HepG2 (cell line): ENCODE data around the gene SKP1. TPM values are rescaled to one million over a fixed set of nuclear protein-coding genes. Genes with fewer than 3 reads are reported as not detected.

Experiments used
- ATAC-seq: fragments of 200-7000 bp; cut with Tn5 transposase; 3 replicates; pipeline ENCODE4 v1.9.1; 2020; ENCODE audit warnings: mild to moderate bottlenecking, moderate library complexity
- BruUV-seq: library from RNA; stranded (reverse); fragments of 400-500 nt; replicated peaks from 2 replicates; lab custom pipeline; 2021; lab: Mats Ljungman, UMichigan
- CTCF ChIA-PET: fragments of 300-600 bp; formaldehyde crosslinking; extraction: SDS; loops from one replicate; lab custom pipeline; 2021; ENCODE audit warnings: low total read pairs, inconsistent platforms, low intra/inter-chr PET ratio; lab: Yijun Ruan, JAX
- POLR2A ChIA-PET: fragments of 350-600 bp; sonication (Branson Sonifier 250); formaldehyde crosslinking; loops from one replicate; lab custom pipeline; 2020; ENCODE audit warnings: antibody characterized with exemption, inconsistent platforms; lab: Yijun Ruan, JAX
- DNase-seq: peaks from one replicate; pipeline ENCODE4 v3.0.0-alpha.2; 2015; ENCODE audit warnings: low spot score
- FAIRE-seq: peaks from 3 replicates; lab custom pipeline; 2011; peaks lifted over from hg19 to GRCh38; lab: Jason Lieb, UNC
- H2AFZ ChIP-seq: one replicate; pipeline ENCODE4 v1.6.1; 2011; ENCODE audit warnings: low read length, inconsistent platforms
- H3K27ac ChIP-seq: fragments of 300-600 bp; 3 replicates; pipeline ENCODE4 v1.8.0; 2011; ENCODE audit warnings: mixed run types, mild to moderate bottlenecking, mixed read lengths, low read length, inconsistent platforms; ENCODE audit not compliant: insufficient read depth; ENCODE audit errors: extremely low read length
- H3K27me3 ChIP-seq, 2 experiments: fragments of 200-600 bp in 1 of 2; 2 replicates in 1 of 2; 3 replicates in 1 of 2; pipeline versions ENCODE4 v1.6.0 to v1.8.0; 2011; ENCODE audit warnings: low read length in 2 of 2, mild to moderate bottlenecking in 2 of 2, moderate library complexity in 2 of 2, inconsistent platforms in 1 of 2; ENCODE audit not compliant: insufficient read depth in 2 of 2, control insufficient read depth in 1 of 2
- H3K36me3 ChIP-seq, 2 experiments: fragments of 200-600 bp in 1 of 2; replicated peaks in 1 of 2; 2 replicates in 1 of 2; 3 replicates in 1 of 2; pipeline versions ENCODE4 v1.5.1 to v1.8.0; 2011; ENCODE audit warnings: low read length in 2 of 2, inconsistent platforms in 1 of 2; ENCODE audit not compliant: insufficient read depth in 2 of 2, control insufficient read depth in 1 of 2
- H3K4me1 ChIP-seq: 2 replicates; pipeline ENCODE4 v1.5.1; 2012; ENCODE audit warnings: low read length, inconsistent platforms; ENCODE audit not compliant: insufficient read depth
- H3K4me2 ChIP-seq: 2 replicates; pipeline ENCODE4 v1.6.0; 2011; ENCODE audit warnings: low read depth, low read length, inconsistent platforms
- H3K4me3 ChIP-seq, 3 experiments: fragments of 200-600 bp in 1 of 3; sonication (generic), shearing (Covaris generic) in 1 of 3; replicated peaks in 1 of 3; 2 replicates each; pipeline ENCODE4 v1.5.1; 2011 to 2016; ENCODE audit warnings: low read length in 3 of 3, inconsistent platforms in 2 of 3, low read depth in 2 of 3, mild to moderate bottlenecking in 2 of 3, control low read depth in 1 of 3, mixed read lengths in 1 of 3; ENCODE audit not compliant: insufficient read depth in 1 of 3
- H3K79me2 ChIP-seq: one replicate; pipeline ENCODE4 v1.6.1; 2011; ENCODE audit warnings: low read length, inconsistent platforms; ENCODE audit not compliant: insufficient read depth
- H3K9ac ChIP-seq: 2 replicates; pipeline ENCODE4 v1.6.0; 2011; ENCODE audit warnings: mild to moderate bottlenecking, low read depth, low read length, inconsistent platforms; ENCODE audit not compliant: insufficient read depth
- H3K9me3 ChIP-seq: 2 replicates; pipeline ENCODE4 v1.5.1; 2012; ENCODE audit warnings: mild to moderate bottlenecking, low read length
- H4K20me1 ChIP-seq: 2 replicates; pipeline ENCODE4 v1.6.0; 2011; ENCODE audit warnings: inconsistent platforms, mild to moderate bottlenecking, low read length, moderate library complexity; ENCODE audit not compliant: insufficient read depth
- BCL3 ChIP-seq: sonication (generic); formaldehyde crosslinking; IDR thresholded peaks from 2 replicates; pipeline ENCODE4 v1.5.1; 2020; ENCODE audit warnings: mild to moderate bottlenecking, missing genetic modification reagents, moderate library complexity
- HNF4G ChIP-seq, 2 experiments: sonication (generic) in 1 of 2; formaldehyde crosslinking in 1 of 2; IDR thresholded peaks; 2 replicates each; pipeline versions ENCODE4 v1.4.0 to v1.6.1; 2011 to 2020; ENCODE audit warnings: borderline replicate concordance in 2 of 2, low read depth in 2 of 2, mild to moderate bottlenecking in 2 of 2, low read length in 1 of 2, missing genetic modification reagents in 1 of 2, moderate library complexity in 1 of 2
- HOXA5 ChIP-seq: sonication (generic); formaldehyde crosslinking; IDR thresholded peaks from 2 replicates; pipeline ENCODE4 v1.4.0; 2020; ENCODE audit warnings: missing genetic modification reagents
- HOXA7 ChIP-seq: sonication (generic); formaldehyde crosslinking; IDR thresholded peaks from 2 replicates; pipeline ENCODE4 v1.8.1; 2022; ENCODE audit warnings: mild to moderate bottlenecking, missing genetic modification reagents, moderate library complexity
- MBD4 ChIP-seq: IDR thresholded peaks from 2 replicates; pipeline ENCODE4 v1.6.1; 2012; ENCODE audit warnings: low read length, inconsistent platforms, borderline replicate concordance
- SIN3B ChIP-seq: fragments of 150-350 bp; IDR thresholded peaks from 2 replicates; pipeline ENCODE4 v1.6.1; 2014; ENCODE audit warnings: low read length
- ZBTB44 ChIP-seq: sonication (generic); formaldehyde crosslinking; IDR thresholded peaks from 2 replicates; pipeline ENCODE4 v1.4.0; 2020; ENCODE audit warnings: missing genetic modification reagents
- ZFP36L1 ChIP-seq: sonication (generic); formaldehyde crosslinking; IDR thresholded peaks from 2 replicates; pipeline ENCODE4 v1.8.0; 2022; ENCODE audit warnings: mild to moderate bottlenecking, missing genetic modification reagents, moderate library complexity
- ZNF280B ChIP-seq: sonication (generic); formaldehyde crosslinking; IDR thresholded peaks from 2 replicates; pipeline ENCODE4 v1.5.0; 2020; ENCODE audit warnings: missing genetic modification reagents, mild to moderate bottlenecking, borderline replicate concordance
- ZNF281 ChIP-seq: sonication (generic); formaldehyde crosslinking; IDR thresholded peaks from 2 replicates; pipeline ENCODE4 v1.4.0; 2020; ENCODE audit warnings: missing genetic modification reagents, borderline replicate concordance
- WGBS: methylation state at CpG from one replicate; pipeline ENCODE4 v1.1.6; 2017; ENCODE audit warnings: low lambda C conversion rate; 5-methylcytosine and 5-hydroxymethylcytosine counted together
- in situ Hi-C: cut with HindIII; loops from 2 replicates; pipeline ENCODE4 v1.10.0; 2017; ENCODE audit warnings: low pct_unique_long_range_greater_than_20kb; ENCODE audit not compliant: extremely low pct_ligation_motif_present
- intact Hi-C: fragments of 100-400 bp; cut with micrococcal nuclease; formaldehyde crosslinking; loops from one replicate; pipeline ENCODE4 v1.10.0; 2022; ENCODE audit not compliant: unreplicated experiment
- polyA plus RNA-seq, 8 experiments: library from polyadenylated mRNA; depleted of rRNA in 3 of 8; stranded (reverse) in 7 of 8; unstranded in 1 of 8; fragments of >200 nt; fragmentation: Illumina TruSeq in 4 of 8; extraction: Trizol in 4 of 8; gene quantifications; 2 replicates each; pipeline versions ENCODE4 v1.2.1 to v1.2.3, GENCODE V29; 2011 to 2016; ENCODE audit warnings: low read depth in 4 of 8, missing spikeins in 1 of 8, mixed read lengths in 1 of 8; ENCODE audit not compliant: insufficient read depth in 1 of 8
- total RNA-seq, 5 experiments: library from RNA; depleted of rRNA; stranded (reverse); fragments of >200 nt; fragmentation: Illumina TruSeq; extraction: Trizol; gene quantifications; 2 replicates each; pipeline ENCODE4 v1.2.3, GENCODE V29; 2016; ENCODE audit warnings: low read depth in 1 of 5

SKP1 gene
- total and polyA plus RNA-seq, 2 of the 13 experiments (the other 11 are each of a cell fraction or from before 2014, with no cell fraction given) = 134 to 340 TPM

GRCh38 chr5:134101686-134102439 is 74.9 kb downstream of the SKP1 start:
- peaks cover 0 to 2% of the 10 kb centered on the region in 2 experiments; a peak in 1 of 5 replicates for H3K27me3 ChIP-seq
- H2AFZ ChIP-seq = no peak overlapping the region
- no TSS peak for BruUV-seq
- WGBS = 59% methylated on average over 5 of the region's 20 CpGs
- ChIA-PET POLR2A (interaction anchor here (3.6 to 5.0 kb wide), 6 partner anchors 10 to 62 kb away, joined by 18 to 70 read pairs (median 30); partner anchors contain the start of gene TCF7), CTCF (interaction anchor here (1.6 to 3.4 kb wide), 3 partner anchors 38 to 44 kb away, joined by 7 to 14 read pairs (median 8); no protein-coding TSS in a partner anchor)
- H3K4me1 ChIP-seq = peaks cover 98% of the 10 kb centered on the region
- H3K4me3 ChIP-seq = no peak overlapping the region
- no peaks in the 10 kb centered on the region for H4K20me1 ChIP-seq
- intact Hi-C loops = loop anchor here (1.0 kb wide), 1 partner anchor 38 kb away; no protein-coding TSS in a partner anchor
- in situ Hi-C loops = no loop called here
- no peak overlapping the region for H3K9ac ChIP-seq
- H3K27ac ChIP-seq = no peak overlapping the region
- H3K4me2 ChIP-seq = 0 out of 2 replicates have a peak overlapping the region, but pooled peaks have one; percentile 1
- H3K9me3 ChIP-seq = no peaks in the 10 kb centered on the region
- no peaks in the 10 kb centered on the region for H3K36me3 ChIP-seq
- FAIRE-seq (no peak), ATAC-seq (peak; percentile 49), DNase-seq (peak; percentile 58)
- no peaks in the 10 kb centered on the region for H3K79me2 ChIP-seq
- no peak for TF ChIP-seq MBD4
- TF ChIP-seq ZFP36L1 (CRISPR knock-in tag) = no peak
- TF ChIP-seq ZNF281 = no peak; the same call in 1 of the 2 replicates
- TF ChIP-seq ZNF280B (CRISPR knock-in tag) = no peak
- no peak for TF ChIP-seq SIN3B
- TF ChIP-seq HOXA5 = no peak
- TF ChIP-seq HOXA7 (CRISPR knock-in tag) = no peak
- TF ChIP-seq ZBTB44 (CRISPR knock-in tag) = no peak
- TF ChIP-seq BCL3 (CRISPR knock-in tag) = no peak
- 0 out of 2 replicates have a peak, but pooled peaks have one; percentile 30 for TF ChIP-seq HNF4G (IDR thresholded peaks at IDR 0.05; ENCODE audit: borderline replicate concordance, low read depth, low read length)
- TF ChIP-seq HNF4G (CRISPR knock-in tag; IDR thresholded peaks at IDR 0.05; ENCODE audit: borderline replicate concordance, low read depth) = no peak
